Measurements from ENCODE around the gene RARRES2.

RARRES2 gene

DNA sequence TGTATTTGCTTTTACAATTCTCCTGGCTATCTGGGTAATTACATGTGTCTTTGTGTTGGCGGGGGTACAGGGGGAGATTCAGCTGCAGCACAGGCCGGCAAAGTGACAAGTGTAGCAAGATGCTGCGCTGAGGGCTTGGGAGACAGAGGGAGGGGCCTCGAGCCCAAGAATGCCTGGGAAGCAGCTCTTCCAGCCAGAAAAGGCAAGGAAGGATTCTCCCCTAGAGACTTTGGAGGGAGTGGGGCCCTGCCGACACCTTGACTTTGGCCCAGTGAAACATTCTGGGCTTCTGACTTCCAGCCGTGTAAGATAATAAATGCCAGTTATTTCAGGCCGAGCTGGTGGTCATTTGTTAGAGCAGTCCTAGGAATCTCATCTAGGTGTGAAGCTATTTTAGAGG, 20.0 kb upstream of the RARRES2 start:
- DNase-seq = no peak

DNA sequence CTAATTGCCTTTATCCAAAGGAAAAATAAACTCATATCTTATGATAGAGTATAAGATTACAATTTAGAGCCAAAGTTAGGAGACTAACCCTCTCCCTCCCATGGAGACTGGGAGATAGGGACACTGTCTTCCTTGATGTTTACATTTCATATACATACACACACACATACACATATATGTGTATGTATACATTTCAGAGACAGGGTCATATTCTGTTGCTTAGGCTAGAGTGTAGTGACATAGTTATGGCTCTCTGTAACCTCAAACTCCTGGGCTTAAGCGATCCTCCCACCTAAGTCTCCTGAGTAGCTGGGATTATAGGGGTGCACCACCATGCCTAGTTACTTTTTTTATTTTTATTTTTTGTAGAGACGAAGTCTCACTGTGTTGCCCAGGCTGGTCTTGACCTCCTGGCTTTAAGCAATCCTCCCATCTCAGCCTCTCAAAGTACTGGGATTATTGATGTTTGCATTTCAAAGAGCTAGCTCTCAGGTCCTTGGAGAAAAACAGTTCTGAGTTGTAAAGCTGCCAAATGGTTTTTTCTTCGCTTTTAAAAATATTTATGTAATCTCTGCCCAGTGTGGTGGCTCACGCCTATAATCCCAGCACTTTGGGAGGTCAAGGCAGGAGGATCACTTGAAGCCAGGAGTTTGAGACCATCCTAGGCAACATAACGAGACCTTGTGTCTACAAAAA, 19.1 kb upstream of the RARRES2 start:
- DNase-seq = no peak

GRCh38 chr7:150359622-150360362, 18.4 kb upstream of the RARRES2 start:
- no peak for DNase-seq

DNA sequence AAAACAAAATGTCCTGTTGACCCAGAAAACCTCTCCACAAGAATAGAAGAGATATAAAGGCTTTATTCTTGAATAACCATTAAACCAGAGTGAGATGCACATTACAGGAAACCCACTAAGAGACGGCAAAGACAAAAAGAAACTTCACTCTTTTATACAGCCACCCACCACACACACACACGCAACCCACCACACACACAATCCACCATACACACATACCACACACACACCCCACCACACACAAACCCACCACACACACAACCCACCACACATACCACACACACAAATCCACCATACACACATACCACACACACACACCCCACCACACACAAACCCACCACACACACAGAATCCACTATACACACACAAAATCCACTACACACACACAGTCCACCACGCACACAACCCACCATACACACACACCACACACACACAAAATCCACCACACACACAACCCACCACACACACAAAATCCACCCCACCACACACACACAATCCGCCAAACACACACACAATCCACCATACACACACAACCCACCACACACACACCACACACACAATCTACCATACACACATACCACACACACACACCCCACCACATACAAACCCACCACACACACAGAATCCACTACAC, 17.7 kb upstream of the RARRES2 start:
- DNase-seq = no peak

- DNase-seq = no peak
These were observed 17.0 kb upstream of the RARRES2 start for GRCh38 chr7:150358433-150358832.

DNA sequence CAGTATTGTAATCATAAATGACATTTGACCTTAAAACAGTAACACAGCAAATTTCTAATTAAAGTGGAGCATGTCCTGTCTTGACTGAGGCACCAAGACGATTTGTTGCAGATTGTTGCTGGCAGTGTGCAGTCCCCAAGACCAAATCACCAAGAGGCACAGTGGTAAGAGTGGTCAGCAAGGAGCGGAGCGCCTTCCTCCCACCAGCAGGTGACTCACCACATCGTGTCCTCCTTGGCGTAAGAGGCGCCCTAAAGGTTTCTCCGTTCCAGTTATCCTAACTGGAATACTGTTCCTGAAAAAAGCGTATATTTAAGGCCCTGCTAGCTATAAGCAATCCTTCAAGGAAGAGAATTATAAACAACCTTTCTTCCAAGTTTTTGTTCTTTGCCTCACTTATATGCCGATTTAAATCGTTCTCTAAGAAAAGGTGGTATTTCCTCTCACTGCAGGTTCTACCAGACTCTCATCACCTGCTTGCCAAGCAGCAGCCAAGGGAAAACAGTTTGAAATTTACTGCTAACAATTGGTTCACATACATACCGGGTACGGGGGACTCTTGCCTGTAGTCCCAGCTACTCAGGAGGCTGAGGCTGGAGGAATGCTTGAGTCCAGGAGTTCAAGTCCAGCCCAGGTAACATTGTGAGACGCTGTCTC, 16.5 kb upstream of the RARRES2 start:
- DNase-seq = no peak

DNA sequence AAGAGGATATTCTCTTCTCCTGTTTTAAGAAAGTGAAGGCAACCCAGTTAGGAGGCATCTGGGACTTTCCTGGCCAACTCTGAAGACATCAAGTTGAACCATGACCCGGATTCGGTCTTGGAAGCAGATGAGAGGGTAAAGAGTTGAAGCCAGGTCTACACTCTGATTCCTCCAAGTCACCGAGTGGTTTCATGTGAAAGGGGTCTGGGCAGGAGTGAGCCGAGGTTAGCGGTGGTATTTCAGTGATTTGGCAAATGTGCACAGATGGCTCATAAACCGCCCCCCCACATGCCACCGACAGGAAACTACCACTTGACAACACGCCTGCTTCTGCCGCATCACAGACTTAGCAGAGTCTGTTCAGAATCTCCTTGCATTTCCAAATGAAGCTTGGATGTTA, 15.8 kb upstream of the RARRES2 start:
- DNase-seq = no peak

GRCh38 chr7:150356265-150356897, 15.0 kb upstream of the RARRES2 start:
- DNase-seq = peak; percentile 5

- DNase-seq = no peak
These were observed 14.2 kb upstream of the RARRES2 start for GRCh38 chr7:150355666-150356059.

- no peak for DNase-seq
These were observed 10.3 kb upstream of the RARRES2 start for GRCh38 chr7:150351587-150352194.

DNA sequence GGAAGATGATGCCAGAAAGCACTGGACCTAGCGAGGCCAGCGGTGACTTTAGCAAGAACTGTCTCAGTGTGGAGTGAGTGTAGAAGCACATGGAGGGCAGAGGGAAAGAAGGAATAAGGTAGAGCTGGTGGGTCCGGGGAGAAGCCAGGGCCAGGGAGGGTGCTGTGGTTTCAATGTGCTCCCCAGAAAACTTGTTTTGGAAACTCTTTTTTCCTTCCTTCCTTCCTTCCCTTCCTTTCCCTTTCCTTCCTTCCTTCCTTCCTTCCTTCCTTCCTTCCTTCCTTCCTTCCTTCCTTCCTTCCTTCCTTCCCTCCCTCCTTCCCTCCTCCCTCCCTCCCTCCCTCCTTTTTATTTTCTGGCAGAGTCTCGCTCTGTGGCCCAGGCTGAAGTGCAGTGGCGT, 5.5 kb upstream of the RARRES2 start:
- DNase-seq = no peak

GRCh38 chr7:150345012-150345411, 3.6 kb upstream of the RARRES2 start:
- no peak for DNase-seq

- no peak for DNase-seq
These were observed 2.9 kb upstream of the RARRES2 start for GRCh38 chr7:150344299-150344698.

GRCh38 chr7:150343225-150343624, 1.8 kb upstream of the RARRES2 start:
- peak; percentile 20 for DNase-seq

DNA sequence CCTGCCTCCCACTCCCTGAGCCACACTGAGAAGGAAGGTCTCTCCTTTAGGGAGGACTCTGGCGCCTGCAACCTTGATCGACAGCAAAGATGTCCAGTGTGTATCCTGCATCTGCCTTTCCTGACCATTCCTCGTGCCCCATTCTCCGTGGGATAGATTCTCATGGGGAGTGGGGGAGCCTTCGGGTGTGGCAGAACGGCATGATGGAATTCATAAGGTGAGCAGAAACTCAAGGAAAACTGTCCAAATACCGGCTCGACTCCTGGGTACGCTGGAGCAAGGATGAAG, 636 bp upstream of the RARRES2 start:
- peak; percentile 31 for DNase-seq

GRCh38 chr7:150340875-150341262, 560 bp downstream of the RARRES2 start:
- DNase-seq = no peak

DNA sequence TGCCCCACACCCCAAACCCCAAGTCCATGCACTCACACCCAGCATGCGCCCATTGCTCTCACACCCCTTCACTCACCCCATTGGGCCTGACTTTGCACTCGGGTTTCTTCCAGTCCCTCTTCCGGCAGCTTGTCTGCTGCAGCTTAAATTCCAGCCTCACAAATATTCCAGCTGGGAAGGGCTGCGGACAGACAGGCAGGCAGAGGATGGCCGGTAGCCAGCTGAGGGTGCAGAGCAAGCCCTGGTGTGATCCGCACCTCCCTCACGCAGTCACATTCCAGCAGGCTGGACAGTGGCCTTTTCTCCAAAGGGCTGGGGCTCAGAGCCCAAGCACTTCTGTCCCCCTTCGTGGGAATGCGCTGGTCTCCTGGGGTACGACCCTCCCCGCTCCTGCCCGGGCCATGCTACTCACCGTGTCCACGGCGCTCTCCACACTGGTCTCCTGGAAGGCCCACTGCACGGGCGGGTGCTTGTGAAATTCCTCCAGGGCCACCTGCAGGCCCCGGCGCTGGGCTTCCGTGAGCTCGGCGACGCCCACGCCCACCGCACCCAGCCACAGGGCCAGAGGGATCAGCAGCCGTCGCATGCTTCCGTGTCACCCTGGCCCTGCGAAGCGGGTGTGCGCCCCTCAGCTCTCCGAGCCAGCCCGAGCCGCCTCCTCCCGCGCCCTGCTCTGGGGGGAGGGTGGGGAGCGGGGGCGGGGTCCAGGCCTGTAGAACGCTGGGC, 1.2 kb downstream of the RARRES2 start:
- DNase-seq = peak; percentile 55

GRCh38 chr7:150339409-150339809, 2.0 kb downstream of the RARRES2 start:
- DNase-seq = no peak

DNA sequence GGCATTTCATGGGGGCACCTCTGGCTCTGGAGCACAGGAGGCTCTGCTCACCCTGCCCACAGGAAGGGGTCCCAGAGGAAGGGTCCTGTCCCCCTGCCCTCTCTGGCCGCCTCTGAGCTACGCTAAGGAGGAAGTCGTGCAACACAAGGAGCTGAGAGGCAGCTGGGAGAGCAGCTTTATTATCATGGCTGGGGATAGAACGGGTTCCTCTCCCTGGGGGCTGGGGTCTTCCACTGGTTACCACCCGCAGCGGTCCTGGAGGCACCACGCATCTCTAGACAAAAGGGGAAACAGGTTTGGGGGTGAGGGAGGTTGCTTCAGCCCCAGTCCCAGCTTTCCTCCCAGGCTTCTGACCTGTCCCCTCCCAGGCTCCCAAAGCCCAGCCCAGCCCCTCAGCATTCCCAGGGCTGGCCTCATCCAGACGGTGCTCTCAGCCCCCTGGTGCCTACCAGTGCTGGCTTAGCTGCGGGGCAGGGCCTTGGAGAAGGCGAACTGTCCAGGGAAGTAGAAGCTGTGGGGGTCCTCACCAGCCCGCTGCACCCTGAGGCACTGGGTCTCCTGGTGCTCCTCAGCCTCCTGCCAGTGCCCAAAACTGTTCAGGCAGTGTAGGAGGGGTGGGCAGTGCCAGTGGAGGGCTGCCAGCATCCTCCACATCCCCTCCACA, 3.1 kb downstream of the RARRES2 start:
- peak; percentile 34 for DNase-seq

DNA sequence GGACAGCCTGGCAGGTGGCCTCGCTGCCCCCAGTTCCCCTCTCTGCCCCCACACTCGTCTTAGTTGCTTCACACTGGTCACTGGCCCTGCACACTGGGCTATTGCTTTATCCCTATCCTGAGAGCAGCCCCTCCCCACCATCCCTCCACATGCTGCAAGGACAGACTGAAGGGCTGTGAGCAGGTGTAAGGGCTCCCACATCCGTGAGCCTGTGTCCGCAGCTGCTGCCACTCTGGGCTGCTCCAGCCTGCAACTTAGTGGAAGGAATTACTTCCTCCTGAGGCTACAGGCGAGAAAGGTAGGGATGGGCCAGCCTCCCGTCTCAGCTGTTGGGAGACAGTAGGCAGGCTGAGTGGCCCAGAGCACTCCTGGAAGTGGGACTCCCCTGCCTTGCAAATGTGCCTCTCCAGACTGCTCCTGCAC, 3.8 kb downstream of the RARRES2 start:
- no peak for DNase-seq

GRCh38 chr7:150337179-150337578, 4.2 kb downstream of the RARRES2 start:
- no peak for DNase-seq

GRCh38 chr7:150336746-150337145, 4.7 kb downstream of the RARRES2 start:
- DNase-seq = no peak
